H1 (cell line): ENCODE data around the gene RIT2. TPM values are rescaled to one million over a fixed set of nuclear protein-coding genes. Genes with fewer than 3 reads are reported as not detected.

Experiments
- CTCF ChIA-PET: fragments of 300-600 bp; sonication (Branson Sonifier 250); formaldehyde crosslinking; loops from one replicate; lab custom pipeline; 2021; ENCODE audit not compliant: partially characterized antibody; lab: Charles Lee
- POLR2A ChIA-PET: fragments of 300-600 bp; sonication (Branson Sonifier 250); formaldehyde crosslinking; loops from one replicate; lab custom pipeline; 2021; ENCODE audit warnings: inconsistent platforms; ENCODE audit not compliant: partially characterized antibody; lab: Charles Lee
- DNase-seq, 2 experiments: peaks; one replicate each; pipeline versions ENCODE4 v3.0.0 to v3.0.0-alpha.2; 2010 to 2022; ENCODE audit warnings: low spot score in 2 of 2, low read depth in 1 of 2, mixed read lengths in 1 of 2
- FAIRE-seq: peaks from 2 replicates; lab custom pipeline; 2011; peaks lifted over from hg19 to GRCh38; lab: Jason Lieb, UNC
- H2AFZ ChIP-seq: 2 replicates; pipeline ENCODE4 v1.8.1; 2012; ENCODE audit warnings: low read length, inconsistent platforms
- H2AK5ac ChIP-seq: 2 replicates; pipeline ENCODE4 v1.6.1; 2013; ENCODE audit warnings: low read depth, low read length
- H2BK120ac ChIP-seq: replicated peaks from 2 replicates; pipeline ENCODE3; 2013; ENCODE audit warnings: low read depth, low read length, inconsistent platforms
- H2BK12ac ChIP-seq: 2 replicates; pipeline ENCODE4 v1.6.1; 2013; ENCODE audit warnings: low read depth, low read length
- H2BK15ac ChIP-seq: 2 replicates; pipeline ENCODE4 v1.6.1; 2013; ENCODE audit warnings: low read length
- H2BK20ac ChIP-seq: 2 replicates; pipeline ENCODE4 v1.6.1; 2013; ENCODE audit warnings: low read length
- H2BK5ac ChIP-seq: 2 replicates; pipeline ENCODE4 v1.6.1; 2013; ENCODE audit warnings: low read depth, low read length
- H3K14ac ChIP-seq: 2 replicates; pipeline ENCODE4 v1.6.1; 2013; ENCODE audit warnings: inconsistent platforms; ENCODE audit not compliant: insufficient read length
- H3K18ac ChIP-seq: 2 replicates; pipeline ENCODE4 v1.6.1; 2013; ENCODE audit warnings: low read length; ENCODE audit errors: extremely low read depth
- H3K23ac ChIP-seq: 2 replicates; pipeline ENCODE4 v1.6.1; 2013; ENCODE audit warnings: inconsistent platforms; ENCODE audit not compliant: insufficient read length
- H3K23me2 ChIP-seq: 2 replicates; pipeline ENCODE4 v1.6.1; 2013; ENCODE audit warnings: low read depth, low read length
- H3K27ac ChIP-seq: 2 replicates; pipeline ENCODE4 v1.6.1; 2011; ENCODE audit warnings: low read depth, low read length, inconsistent platforms
- H3K27me3 ChIP-seq, 4 experiments: replicated peaks in 1 of 4; 1 replicate in 1 of 4; 2 replicates in 3 of 4; pipeline versions ENCODE4 v1.6.1 to v1.8.1; 2011 to 2013; ENCODE audit warnings: low read length in 3 of 4, mild to moderate bottlenecking in 3 of 4, inconsistent platforms in 2 of 4, mixed read lengths in 2 of 4, moderate library complexity in 1 of 4; ENCODE audit not compliant: control insufficient read depth in 3 of 4, insufficient read depth in 3 of 4; ENCODE audit errors: extremely low read depth in 1 of 4
- H3K36me3 ChIP-seq, 4 experiments: 2 replicates each; pipeline versions ENCODE4 v1.6.1 to v1.8.1; 2011 to 2013; ENCODE audit warnings: mild to moderate bottlenecking in 4 of 4, low read length in 3 of 4, moderate library complexity in 2 of 4, control low read depth in 1 of 4, inconsistent platforms in 1 of 4; ENCODE audit not compliant: insufficient read depth in 4 of 4, control insufficient read depth in 2 of 4
- H3K4ac ChIP-seq: replicated peaks from 2 replicates; pipeline ENCODE3; 2013; ENCODE audit warnings: low read length, low read depth, mixed read lengths, inconsistent platforms; ENCODE audit not compliant: insufficient read length
- H3K4me1 ChIP-seq, 4 experiments: replicated peaks in 1 of 4; 1 replicate in 1 of 4; 2 replicates in 3 of 4; pipeline versions ENCODE4 v1.6.1 to v1.8.1; 2011 to 2013; ENCODE audit warnings: low read length in 3 of 4, inconsistent platforms in 2 of 4, mixed read lengths in 1 of 4; ENCODE audit not compliant: insufficient read depth in 4 of 4, control insufficient read depth in 3 of 4
- H3K4me2 ChIP-seq, 2 experiments: 2 replicates each; pipeline versions ENCODE4 v1.6.1 to v1.8.1; 2011 to 2013; ENCODE audit warnings: low read depth in 2 of 2, low read length in 2 of 2, control low read depth in 1 of 2, inconsistent platforms in 1 of 2, mild to moderate bottlenecking in 1 of 2; ENCODE audit not compliant: insufficient read depth in 1 of 2
- H3K4me3 ChIP-seq, 4 experiments: fragments of 200-600, 300-600 bp in 1 of 4; sonication (generic), shearing (Covaris generic), sonication (Bioruptor Twin) in 1 of 4; 2 replicates each; pipeline versions ENCODE4 v1.5.1 to v1.8.1; 2011 to 2016; ENCODE audit warnings: low read length in 4 of 4, low read depth in 3 of 4, control low read depth in 2 of 4, inconsistent platforms in 2 of 4, mild to moderate bottlenecking in 2 of 4, mixed read lengths in 1 of 4, moderate library complexity in 1 of 4; ENCODE audit not compliant: insufficient read depth in 2 of 4; ENCODE audit errors: extremely low read depth in 1 of 4
- H3K56ac ChIP-seq: replicated peaks from 2 replicates; pipeline ENCODE3; 2013; ENCODE audit warnings: low read depth, mild to moderate bottlenecking, mixed read lengths, low read length, inconsistent platforms; ENCODE audit not compliant: insufficient read length
- H3K79me1 ChIP-seq: 2 replicates; pipeline ENCODE4 v1.6.1; 2013; ENCODE audit warnings: low read depth, low read length, control low read depth
- H3K79me2 ChIP-seq, 2 experiments: 2 replicates each; pipeline versions ENCODE4 v1.6.1 to v1.8.1; 2012 to 2013; ENCODE audit warnings: low read length in 2 of 2, mild to moderate bottlenecking in 2 of 2, inconsistent platforms in 1 of 2; ENCODE audit not compliant: insufficient read depth in 2 of 2, control insufficient read depth in 1 of 2
- H3K9ac ChIP-seq, 4 experiments: replicated peaks in 1 of 4; 1 replicate in 1 of 4; 2 replicates in 3 of 4; pipeline versions ENCODE4 v1.6.1 to v1.8.1; 2011 to 2013; ENCODE audit warnings: low read depth in 3 of 4, low read length in 3 of 4, control low read depth in 2 of 4, mild to moderate bottlenecking in 2 of 4, moderate library complexity in 2 of 4, inconsistent platforms in 1 of 4; ENCODE audit errors: extremely low read depth in 1 of 4
- H3K9me3 ChIP-seq, 2 experiments: 2 replicates each; pipeline versions ENCODE4 v1.6.1 to v1.8.1; 2012 to 2013; ENCODE audit warnings: mild to moderate bottlenecking in 2 of 2, moderate library complexity in 2 of 2, control low read depth in 1 of 2, inconsistent platforms in 1 of 2, low read depth in 1 of 2, low read length in 1 of 2, mixed read lengths in 1 of 2; ENCODE audit not compliant: insufficient read depth in 2 of 2
- H4K20me1 ChIP-seq, 2 experiments: replicated peaks in 1 of 2; 2 replicates each; pipeline versions ENCODE3 to v1.8.1; 2011 to 2013; ENCODE audit warnings: inconsistent platforms in 2 of 2, low read length in 2 of 2, mild to moderate bottlenecking in 1 of 2; ENCODE audit not compliant: insufficient read depth in 2 of 2, control insufficient read depth in 1 of 2
- H4K5ac ChIP-seq: 2 replicates; pipeline ENCODE4 v1.6.1; 2013; ENCODE audit warnings: low read length, low read depth, mixed read lengths, inconsistent platforms; ENCODE audit not compliant: insufficient read length
- H4K8ac ChIP-seq: 2 replicates; pipeline ENCODE4 v1.8.0; 2013; ENCODE audit warnings: mild to moderate bottlenecking, moderate library complexity, low read length, inconsistent platforms; ENCODE audit not compliant: insufficient read depth; ENCODE audit errors: extremely low read depth
- H4K91ac ChIP-seq: replicated peaks from 2 replicates; pipeline ENCODE3; 2013; ENCODE audit warnings: low read length, mixed read lengths, inconsistent platforms; ENCODE audit not compliant: insufficient read length
- BRCA1 ChIP-seq: IDR thresholded peaks from 2 replicates; pipeline ENCODE4 v1.6.1; 2012; ENCODE audit warnings: low read depth, low read length, improper control_type of control experiment
- CBX8 ChIP-seq: fragments of 300-800, 300-1000 bp; sonication (generic); IDR thresholded peaks from 2 replicates; pipeline ENCODE4 v1.7.1; 2016; ENCODE audit warnings: low read depth, low read length, borderline replicate concordance
- CEBPB ChIP-seq: IDR thresholded peaks from 2 replicates; pipeline ENCODE4 v1.6.1; 2012; ENCODE audit warnings: low read depth, low read length
- GABPA ChIP-seq: IDR thresholded peaks from 2 replicates; pipeline ENCODE4 v1.6.1; 2011; ENCODE audit warnings: mild to moderate bottlenecking, low read length, moderate library complexity, borderline replicate concordance; ENCODE audit not compliant: insufficient read depth
- MAFK ChIP-seq: IDR thresholded peaks from 2 replicates; pipeline ENCODE4 v1.6.1; 2012; ENCODE audit warnings: low read depth, mild to moderate bottlenecking, improper control_type of control experiment, low read length
- SP4 ChIP-seq: IDR thresholded peaks from 2 replicates; pipeline ENCODE4 v1.6.1; 2012; ENCODE audit warnings: low read length, inconsistent platforms
- TAF7 ChIP-seq: optimal IDR thresholded peaks from 2 replicates; pipeline ENCODE3; 2011; ENCODE audit warnings: low read depth, mild to moderate bottlenecking, inconsistent platforms, low read length, moderate library complexity, borderline replicate concordance
- WGBS, 2 experiments: shearing (Covaris generic) in 1 of 2; methylation state at CpG; one replicate each; pipeline versions ENCODE4 v1.1.6 to v1.1.7; 2013 to 2015; ENCODE audit warnings: low lambda C conversion rate in 2 of 2, mixed read lengths in 2 of 2, inconsistent platforms in 1 of 2, low coverage in 1 of 2, missing lambda C conversion rate in 1 of 2; ENCODE audit not compliant: insufficient replicate concordance in 2 of 2, insufficient coverage in 1 of 2, insufficient read length in 1 of 2; ENCODE audit errors: extremely low coverage in 1 of 2, missing lambda C conversion rate in 1 of 2; 5-methylcytosine and 5-hydroxymethylcytosine counted together
- polyA plus RNA-seq, 7 experiments: library from polyadenylated mRNA; depleted of rRNA in 3 of 7; stranded (reverse) in 5 of 7; unstranded in 2 of 7; fragments of >200 nt in 5 of 7; fragments of 200-250 nt in 2 of 7; gene quantifications; 1 replicate in 5 of 7; 2 replicates in 1 of 7; 4 replicates in 1 of 7; pipeline versions ENCODE4 v1.2.1 to v1.2.3, GENCODE V29; 2011 to 2013; ENCODE audit warnings: missing spikeins in 2 of 7, mixed read lengths in 2 of 7
- total RNA-seq: library from RNA; stranded (reverse); fragmentation: NEBNext Ultra II Directional; extraction: Animal tissue kit (Norgen Biotek cat#: 25700); gene quantifications from 2 replicates; pipeline ENCODE4 v1.2.1, GENCODE V29; 2021

RIT2 gene
- total and polyA plus RNA-seq, 2 of the 8 experiments (the other 6 are each of a cell fraction or from before 2014, with no cell fraction given), result 0.67 to 3.2 TPM

DNA sequence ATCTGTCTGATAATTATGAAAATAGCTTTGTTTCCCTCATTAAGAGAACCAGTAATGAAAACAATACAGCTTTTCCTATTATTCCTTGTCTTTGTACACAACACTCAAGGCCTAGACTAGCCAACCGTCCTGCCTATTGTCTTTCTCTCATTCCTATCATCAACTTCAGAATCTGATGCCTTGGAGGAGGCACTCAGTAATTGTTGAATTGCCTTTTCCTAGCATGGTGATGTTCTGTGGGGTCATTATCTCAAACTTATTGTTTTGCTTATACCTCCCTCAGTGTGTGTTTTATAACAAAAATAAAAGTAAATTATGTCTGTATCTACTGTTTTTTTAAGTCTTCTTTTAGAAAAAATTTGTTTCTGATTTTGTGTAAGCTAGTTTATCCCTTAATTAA lies 208.7 kb downstream of the RIT2 start:
- Histone ChIP-seq H3K9ac (no peak overlapping the region), H2AK5ac (no peak overlapping the region), H2BK20ac (no peak overlapping the region), H3K27ac (no peak overlapping the region), H3K27me3 (no peaks in the 10 kb centered on the region), H3K4me3 (no peak overlapping the region), H3K18ac (no peak overlapping the region), H3K23me2 (no peaks in the 10 kb centered on the region), H2BK5ac (no peak overlapping the region), H3K56ac (no peak overlapping the region), H4K91ac (no peak overlapping the region), H3K14ac (no peak overlapping the region), H4K20me1 (no peaks in the 10 kb centered on the region), H2BK15ac (no peak overlapping the region), H3K23ac (no peak overlapping the region), H3K4me2 (no peak overlapping the region), H3K4ac (no peak overlapping the region), H4K5ac (no peak overlapping the region), H3K79me1 (no peaks in the 10 kb centered on the region), H3K9me3 (no peaks in the 10 kb centered on the region; a peak in 1 of 4 replicates), H2BK120ac (no peak overlapping the region), H2AFZ (no peak overlapping the region), H3K4me1 (no peaks in the 10 kb centered on the region), H3K79me2 (no peaks in the 10 kb centered on the region), H3K36me3 (no peaks in the 10 kb centered on the region), H4K8ac (no peak overlapping the region), H2BK12ac (no peak overlapping the region)
- DNase-seq, result no peak
- FAIRE-seq, result no peak
- CTCF ChIA-PET, result no interaction called here
- WGBS, 2 experiments, result 100% methylated on average over 1 of the region's 1 CpG; no CpG with 5 or more reads in 1 of the 2 experiments
- POLR2A ChIA-PET, result no interaction called here
- TF ChIP-seq TAF7 (no peak), CBX8 (no peak), BRCA1 (no peak), GABPA (no peak), MAFK (no peak), SP4 (no peak), CEBPB (no peak)
